MV-4-11 (cell line): Measurements from ENCODE around the gene STK11.

Experiments used
- DNase-seq: peaks from one replicate; lab custom pipeline; 2025; lab: John Stamatoyannopoulos, UW

The STK11 gene

DNA sequence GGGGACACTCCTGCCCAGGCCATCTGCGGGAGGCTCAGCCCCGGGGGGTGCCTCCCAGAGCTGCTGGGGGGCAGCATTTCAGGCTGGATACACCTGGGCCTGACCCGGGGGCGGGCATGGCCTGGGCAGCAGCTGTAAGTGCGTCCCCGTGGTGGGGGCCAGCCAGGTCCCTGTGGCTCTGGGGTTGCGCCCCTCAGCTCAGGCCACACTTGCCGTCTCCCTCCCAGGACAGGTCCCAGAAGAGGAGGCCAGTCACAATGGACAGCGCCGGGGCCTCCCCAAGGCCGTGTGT lies 20.6 kb downstream of the STK11 start:
- no peak for DNase-seq

DNA sequence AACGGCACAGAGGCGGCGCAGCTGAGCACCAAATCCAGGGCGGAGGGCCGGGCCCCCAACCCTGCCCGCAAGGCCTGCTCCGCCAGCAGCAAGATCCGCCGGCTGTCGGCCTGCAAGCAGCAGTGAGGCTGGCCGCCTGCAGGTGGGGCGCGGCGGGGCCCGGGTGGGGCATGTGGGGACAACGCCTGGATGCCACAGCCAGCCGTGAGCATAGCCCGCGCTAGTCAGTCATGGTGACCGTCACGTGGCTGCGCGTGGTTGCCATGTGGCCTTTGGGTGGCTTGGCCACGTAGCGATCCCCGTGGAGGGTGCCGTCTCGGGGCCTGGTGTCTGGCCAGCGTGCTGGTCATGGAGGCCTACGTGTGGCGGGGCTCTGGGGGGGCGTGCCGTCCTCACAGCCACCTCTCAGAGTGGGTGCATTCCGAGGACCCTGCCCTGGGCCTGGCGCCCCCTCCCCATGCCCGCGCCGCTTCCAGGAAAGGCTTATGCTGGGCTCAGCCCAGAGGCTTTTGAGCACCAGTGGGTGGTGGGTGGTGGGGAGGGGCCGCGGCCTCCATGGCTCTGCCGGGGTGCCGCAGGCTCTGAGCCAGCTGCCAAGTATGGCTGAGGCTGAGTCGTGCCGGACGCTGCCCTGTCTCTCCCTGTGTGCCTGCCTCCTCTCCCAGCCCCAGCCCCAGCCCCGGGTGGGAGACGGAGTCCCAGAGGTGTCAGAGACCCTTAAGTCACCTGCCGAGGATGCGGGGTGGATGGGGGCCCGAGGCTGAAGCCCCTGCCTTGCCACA lies 21.1 kb downstream of the STK11 start:
- no peak for DNase-seq

DNA sequence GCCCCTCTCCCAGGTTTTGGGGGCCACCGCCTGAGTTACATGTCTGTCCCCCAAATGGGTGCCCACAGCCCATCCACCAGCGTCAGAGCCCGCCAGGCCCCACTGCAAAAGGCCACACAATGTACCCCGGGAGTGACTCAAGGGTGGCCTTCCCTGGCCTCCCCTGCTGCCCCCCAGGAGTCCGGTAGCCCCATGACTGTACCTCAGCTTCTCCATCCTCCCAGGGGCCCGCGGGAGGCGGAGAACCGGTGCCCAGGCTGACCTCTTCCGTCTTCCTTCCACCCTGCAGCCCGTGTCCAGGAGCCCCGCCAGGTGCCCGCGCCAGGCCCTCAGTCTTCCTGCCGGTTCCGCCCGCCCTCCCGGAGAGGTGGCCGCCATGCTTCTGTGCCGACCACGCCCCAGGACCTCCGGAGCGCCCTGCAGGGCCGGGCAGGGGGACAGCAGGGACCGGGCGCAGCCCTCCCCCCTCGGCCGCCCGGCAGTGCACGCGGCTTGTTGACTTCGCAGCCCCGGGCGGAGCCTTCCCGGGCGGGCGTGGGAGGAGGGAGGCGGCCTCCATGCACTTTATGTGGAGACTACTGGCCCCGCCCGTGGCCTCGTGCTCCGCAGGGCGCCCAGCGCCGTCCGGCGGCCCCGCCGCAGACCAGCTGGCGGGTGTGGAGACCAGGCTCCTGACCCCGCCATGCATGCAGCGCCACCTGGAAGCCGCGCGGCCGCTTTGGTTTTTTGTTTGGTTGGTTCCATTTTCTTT lies 21.9 kb downstream of the STK11 start:
- no peak for DNase-seq

DNA sequence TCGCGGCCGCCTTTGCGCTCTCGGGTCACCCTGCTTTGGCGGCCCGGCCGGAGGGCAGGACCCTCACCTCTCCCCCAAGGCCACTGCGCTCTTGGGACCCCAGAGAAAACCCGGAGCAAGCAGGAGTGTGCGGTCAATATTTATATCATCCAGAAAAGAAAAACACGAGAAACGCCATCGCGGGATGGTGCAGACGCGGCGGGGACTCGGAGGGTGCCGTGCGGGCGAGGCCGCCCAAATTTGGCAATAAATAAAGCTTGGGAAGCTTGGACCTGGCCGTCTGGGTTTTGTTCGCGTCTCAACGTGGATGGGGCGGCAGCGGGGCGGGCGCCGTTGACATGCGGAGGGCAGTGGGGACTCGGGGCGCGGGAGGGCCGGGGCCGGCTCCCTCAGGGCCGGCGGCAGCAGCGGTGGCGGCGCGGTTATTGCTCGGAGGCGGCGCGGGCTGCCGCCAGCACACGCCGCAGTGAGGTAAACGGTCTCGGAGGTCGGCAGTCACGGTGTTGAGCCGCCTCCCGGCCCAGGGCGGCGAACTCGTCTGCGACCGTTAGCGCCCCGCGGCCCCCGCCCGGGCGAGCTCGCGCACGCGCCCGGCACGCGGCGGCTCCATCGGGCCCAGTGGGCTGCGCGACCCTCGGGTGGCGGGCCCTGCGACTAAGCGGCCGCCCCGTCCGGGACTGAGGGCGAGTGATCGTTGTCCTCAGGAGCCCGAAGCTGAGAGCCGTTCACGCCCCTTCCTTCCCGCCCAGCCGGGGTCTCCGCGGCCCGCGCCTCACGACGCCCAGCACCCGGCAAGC lies 22.8 kb downstream of the STK11 start:
- no peak for DNase-seq

DNA sequence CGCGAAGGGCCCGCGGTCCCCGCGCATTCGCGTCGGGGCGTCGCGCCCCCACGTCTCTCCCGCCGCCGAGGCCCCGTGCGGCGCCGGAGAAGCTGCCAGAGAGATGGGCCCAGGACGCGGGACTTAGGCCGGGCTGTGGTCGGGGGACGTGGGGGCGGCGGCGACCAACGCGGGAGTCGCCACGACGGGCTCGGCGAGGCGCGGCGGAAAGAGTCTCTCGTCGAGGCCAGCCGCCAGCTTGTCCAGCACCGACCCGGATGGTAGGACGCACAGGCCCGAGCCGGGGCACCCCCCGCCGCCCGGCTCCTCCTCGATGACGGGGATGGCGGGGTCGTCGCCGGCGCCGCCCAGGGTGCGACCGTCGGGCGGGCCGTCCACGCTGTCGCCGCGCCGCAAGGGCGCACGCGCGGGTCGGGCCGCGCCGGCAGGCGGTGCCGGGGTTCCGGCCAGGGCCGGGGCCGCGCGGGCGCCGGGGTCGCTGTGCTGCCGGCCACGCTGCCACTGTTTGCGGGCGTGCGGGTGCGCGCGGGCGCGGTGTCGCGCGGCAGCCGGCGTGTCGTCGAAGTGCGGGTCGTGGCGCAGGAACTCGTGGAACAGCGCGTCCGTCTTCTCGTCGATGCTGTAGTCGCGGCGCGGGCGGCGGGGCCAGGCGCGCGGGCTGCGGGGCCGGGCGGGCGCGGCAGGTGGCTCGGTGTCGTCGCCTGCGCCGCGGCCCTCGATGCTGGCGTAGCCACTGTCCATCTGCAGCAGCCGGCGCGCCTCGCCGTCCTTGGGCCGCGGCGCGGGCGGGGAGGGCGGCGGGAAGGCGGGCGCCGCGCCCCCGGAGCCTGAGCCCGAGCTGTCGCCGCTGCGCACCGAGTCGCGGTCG lies 23.7 kb downstream of the STK11 start:
- no peak for DNase-seq

DNA sequence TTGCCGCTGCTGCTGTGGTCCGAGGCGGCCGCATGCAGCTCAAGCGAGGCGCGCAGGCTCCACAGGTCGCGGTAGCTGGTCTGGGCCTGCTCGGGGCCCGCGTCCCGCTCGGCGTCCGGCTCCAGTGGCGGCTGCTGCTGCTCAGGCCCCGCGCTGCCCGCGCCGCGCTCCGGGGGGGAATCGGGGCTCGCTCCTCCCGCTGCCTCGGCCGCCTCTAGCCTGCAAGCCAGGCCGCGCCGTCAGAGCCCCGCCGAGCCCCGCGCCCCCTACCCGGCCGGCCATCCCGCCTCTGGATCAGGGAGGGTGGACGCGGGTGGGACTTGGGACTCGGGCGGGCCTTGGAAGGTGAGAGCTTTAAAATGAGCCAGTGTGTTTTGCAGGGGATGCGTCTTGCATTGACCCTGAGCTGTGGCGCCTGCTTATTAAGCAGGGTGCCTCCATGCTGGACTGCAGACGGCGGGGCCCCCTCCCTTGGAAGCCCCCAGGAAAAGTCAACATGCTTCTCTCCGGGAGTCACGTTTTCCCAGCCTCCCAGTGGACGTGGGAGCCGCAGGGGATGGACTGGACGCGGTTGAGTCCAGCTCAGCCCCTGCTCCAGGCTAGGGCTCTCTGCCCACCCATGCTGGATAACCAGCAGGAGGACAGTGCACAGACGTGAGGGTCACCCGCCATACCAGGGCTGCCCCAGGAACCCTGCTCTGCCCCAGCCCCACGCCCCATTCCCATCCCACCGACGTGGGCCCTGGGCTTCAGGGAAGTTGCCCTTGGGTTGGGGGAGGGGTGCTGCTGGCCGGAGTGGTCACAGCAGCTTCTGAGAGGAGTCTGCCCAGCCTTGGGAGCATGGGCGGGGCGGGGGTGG lies 24.6 kb downstream of the STK11 start:
- DNase-seq, result no peak

DNA sequence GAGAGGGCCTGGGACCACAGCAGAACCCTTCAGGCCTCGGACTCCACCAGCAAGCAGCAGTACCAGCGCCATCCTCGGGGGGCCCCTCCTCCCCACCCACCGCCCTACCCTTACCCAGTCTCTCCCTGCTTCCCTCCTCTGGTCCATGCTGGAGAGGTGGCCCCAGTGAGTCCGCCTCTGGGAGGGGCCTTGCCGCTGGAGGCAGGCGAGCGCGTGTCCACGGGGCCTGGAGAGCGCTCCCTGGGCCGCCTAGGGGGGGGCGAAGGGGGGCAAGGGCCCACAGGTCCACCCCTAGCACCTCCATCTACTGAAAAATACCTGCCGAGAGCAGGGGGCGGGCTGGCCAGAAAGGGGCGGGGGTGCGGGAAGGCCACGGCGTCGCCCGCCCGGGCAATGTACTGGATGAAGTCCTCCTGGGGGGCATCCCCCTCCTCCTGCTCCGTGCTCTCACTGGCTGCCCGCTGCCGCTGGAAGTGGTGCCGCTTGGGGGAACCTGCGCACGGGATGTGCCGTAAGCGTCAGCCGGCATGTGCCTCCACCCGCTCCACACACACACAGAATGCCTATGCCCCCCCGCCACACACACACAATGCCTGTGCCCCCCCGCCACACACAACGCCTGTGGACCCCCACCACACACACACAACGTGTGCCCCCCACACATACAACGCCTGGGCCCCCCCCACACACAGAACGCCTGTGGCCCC lies 25.4 kb downstream of the STK11 start:
- DNase-seq, result no peak

DNA sequence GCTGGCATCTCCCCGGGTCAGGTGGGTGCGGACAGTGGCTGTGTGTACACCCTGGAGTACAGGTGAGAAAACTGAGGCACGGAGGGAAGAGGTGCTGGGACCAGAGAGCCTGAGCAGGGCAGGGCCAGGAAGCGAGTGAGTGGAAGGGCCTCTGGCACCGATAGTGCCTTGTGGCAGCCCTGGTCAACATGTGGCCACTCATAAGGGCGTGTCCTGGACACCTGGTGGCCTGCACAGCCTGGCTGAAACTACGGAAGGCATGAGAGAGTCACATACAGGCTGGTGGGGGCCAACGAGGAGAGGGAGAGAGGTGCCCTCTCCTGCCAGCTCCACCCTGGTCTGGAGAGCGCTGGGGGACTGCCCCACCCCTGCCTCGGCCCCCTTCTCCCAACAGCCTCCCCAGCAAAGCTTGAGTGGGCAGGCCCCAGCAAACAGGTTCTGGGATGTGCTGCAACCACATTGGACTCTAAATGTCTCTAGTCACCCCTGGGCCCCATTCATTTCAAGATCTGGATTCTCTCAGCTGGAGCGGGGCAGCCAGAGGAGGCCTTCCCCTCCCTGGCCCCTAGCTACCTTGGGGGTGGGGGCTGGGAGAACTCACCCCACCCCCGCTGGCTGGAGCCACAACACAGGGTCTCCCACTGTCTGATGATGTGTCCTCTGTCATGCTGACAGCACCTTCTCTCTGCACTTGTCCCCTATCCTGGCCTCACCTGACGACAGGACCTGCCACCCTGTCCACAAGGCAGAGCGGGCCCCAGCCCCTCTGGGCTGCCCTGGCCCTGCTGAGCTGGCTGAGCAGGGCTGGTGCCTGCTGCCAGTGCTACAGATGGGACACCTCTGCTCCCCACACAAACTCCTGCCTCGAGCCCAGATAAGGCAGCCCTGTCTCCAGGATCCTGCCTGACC lies 26.4 kb downstream of the STK11 start:
- no peak for DNase-seq

DNA sequence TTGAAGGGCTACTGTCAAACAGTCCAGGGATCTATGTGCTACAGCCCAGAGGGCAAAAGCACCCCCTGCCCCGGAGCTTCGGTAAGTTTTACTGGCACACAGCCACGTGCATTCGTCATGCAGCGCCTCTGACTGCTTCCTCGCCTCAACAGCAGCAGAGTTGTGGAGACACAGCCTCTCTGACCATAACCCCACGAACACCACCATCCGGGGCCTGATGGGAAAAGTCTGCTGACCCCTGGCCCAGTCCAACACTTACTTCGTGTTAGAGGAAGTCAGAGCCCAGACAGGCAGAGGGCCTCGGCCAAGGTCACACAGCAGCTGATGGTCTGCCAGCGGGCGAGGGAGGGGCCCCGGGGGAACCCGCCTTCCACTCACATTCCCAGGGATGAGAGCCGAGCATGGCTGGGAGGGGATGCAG lies 27.1 kb downstream of the STK11 start:
- DNase-seq, result peak; percentile 33

DNA sequence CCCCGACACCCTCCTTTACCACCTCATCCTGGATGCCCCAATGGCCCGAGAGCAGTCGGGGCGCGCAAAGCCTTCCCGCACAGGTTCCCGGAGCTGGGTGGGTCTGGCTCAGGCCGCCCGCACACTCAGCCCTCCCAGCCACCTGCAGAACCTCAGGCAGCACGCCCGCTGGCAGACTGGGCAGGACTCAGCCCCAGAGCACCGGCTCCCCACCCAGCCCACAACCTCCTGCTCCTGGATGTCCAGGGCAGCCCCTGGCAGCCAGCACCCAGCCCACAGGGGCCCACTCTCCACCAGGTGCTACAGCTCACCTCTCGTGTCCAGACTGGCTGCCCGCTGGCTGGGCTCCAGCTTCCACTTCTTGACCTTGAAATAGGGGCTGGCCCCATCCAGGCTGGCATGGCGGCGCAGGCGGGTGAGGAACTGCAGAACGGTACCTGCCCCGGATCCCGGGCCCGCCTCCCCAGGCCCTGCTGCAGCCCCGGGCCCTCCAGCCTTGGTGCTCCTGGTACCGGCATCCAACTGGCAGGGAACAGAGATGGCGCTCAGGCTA lies 27.6 kb downstream of the STK11 start:
- DNase-seq, result no peak

DNA sequence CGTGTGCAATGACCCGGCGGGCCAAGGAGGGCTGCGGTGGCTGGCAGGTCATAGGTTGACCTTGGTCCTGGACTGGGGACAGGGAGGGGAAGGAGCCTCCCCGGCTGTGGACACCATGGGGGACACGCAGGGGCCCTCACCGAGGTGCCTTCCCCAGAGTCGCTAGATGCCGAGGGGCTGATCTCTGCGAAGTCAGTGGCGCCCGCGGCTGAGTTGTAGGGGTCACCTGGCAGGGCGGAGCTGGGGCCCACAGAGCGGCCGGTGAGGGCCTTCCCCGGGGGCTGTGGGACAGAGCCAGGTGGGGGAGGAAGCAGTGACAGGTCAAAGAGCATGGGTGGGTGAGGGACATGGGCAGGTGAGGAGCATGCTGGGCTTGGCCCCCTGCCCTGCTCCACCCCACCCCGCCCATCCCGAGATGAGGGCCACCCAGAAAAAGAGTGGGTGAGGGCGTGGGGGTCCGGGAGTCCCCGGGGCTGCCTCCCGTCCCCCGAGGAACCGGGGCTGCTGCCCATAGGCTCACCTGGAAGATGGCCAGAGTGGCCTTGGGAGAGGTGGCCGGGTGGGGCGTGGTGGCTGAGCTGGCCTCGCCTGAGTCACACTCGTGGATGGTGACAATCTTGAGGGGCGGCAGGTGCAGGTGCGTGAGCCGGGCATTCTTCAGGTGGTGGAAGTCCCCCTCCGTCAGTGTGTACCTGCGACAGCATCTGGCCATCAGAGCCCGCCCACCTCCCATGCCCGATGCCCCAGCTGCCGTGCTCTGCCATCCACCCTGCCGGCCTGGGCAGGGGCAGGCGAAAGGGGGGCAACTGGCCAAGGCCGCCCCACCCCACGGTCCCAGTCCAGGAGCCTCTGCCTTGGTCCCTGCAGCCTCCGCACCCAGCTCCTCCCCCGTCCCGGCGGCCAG lies 28.7 kb downstream of the STK11 start:
- DNase-seq, result no peak

DNA sequence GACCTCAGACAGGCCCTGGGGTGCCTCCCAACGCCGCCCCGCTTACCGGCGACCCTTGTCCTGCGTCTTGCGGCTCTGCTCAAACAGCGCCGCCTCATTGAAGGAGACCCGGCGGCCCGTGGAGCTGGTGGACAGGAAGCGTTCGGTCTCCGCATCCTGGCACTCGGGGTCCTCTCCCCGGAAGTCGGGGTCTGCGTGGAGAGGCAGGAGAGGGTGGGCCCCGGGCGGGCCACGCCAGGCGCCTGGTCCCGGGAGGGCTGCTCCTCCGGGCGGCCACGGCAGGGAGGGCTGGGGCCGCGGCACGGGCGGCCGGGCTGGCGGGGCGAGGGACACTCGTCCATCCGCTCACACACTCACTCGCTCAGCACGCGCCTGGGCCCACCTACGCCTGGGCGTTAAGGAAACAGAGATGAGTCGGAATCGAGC lies 29.4 kb downstream of the STK11 start:
- no peak for DNase-seq

DNA sequence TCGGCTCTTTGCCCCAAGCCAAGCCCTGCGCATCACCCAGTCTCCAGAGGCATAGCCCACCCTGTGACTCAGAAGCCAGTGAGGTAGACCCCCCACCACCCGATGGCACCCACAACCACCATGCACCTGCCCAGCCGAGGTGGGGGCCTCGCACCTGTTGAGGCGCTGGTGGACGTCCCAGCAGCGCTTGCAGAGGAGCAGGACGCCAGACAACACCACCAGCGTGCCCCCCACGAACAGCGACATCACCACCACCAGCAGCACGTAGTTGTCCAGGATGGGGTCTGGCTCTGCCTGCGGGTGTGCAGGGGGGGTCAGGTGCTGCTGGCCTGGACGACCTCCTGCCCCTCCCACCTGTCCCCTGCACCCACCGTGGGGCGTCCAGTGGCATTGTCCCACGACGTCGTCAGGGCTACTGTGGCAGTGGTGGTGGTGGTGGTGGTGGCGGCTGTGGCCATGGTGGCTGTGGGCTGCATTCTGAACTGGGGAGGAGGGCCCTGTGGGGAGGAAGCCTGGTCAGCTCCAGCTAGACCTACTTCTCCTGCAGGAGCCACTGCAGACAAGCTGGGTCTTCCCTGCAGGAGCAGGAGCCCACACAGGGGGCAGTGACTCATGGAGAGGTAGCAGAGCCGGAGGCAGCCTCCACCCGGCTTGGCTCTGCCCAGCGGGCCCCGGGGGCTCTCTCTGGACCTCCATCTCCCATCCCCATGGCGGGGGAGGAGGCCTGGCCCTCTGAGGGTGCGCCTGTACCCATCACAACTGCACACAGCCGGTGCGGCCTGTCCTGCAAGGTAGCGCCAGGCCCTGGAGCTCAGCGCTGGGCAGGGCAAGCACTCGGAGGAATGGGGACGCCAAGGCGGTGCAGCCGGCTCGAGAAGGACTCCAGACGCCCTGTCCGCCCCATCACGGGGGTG lies 30.3 kb downstream of the STK11 start:
- no peak for DNase-seq

DNA sequence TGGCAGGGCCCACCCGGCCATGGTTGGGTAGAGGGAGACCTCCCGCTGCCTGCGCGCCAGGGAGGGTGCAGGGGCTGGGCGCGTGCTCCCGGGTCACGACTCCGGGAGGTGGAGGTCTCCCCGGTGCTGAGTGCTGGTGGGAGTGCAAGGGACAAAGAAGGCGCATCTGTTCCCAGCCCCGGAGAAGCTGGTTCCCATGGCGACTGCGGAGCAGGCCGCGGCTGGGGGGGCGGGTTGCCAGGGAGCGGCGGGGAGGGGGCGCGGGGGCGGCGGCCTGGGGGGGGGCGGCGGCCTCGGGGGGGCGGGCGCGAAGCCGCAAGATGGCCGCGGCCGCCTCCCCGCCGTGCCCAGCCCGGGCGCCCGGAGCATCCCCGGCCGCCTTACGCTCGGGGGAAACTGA lies 31.0 kb downstream of the STK11 start:
- no peak for DNase-seq

DNA sequence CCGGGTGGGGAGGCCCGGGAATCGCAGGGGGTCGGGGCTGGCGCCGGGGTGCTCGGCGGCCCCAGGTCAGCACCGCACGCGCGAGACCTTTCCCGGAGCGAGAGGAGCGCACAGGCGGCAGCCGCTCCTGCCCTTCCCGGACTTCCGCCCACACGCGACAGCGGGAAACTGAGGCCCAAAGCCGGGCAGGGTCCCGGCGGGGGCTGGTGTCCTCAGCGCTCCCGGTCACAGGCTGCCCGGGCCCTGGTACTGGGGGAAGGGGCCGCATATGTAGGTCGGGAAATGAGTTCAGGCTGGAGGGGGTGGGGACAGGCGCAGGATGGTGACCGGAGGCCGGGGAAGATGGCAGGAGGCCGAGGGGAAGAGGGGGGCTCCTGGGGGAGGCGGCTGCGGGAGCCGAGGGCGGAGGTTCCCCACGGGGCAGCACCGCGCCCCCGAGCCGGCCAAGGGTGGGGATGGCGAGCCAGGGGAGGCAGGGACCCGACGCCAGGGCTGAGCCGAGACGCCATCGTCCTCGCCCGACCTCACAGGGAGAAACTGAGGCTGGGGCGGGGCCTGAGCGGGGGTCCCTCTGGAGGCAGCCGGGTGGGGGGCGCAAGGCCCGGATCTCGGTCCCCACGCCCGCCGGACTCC lies 31.6 kb downstream of the STK11 start:
- no peak for DNase-seq

DNA sequence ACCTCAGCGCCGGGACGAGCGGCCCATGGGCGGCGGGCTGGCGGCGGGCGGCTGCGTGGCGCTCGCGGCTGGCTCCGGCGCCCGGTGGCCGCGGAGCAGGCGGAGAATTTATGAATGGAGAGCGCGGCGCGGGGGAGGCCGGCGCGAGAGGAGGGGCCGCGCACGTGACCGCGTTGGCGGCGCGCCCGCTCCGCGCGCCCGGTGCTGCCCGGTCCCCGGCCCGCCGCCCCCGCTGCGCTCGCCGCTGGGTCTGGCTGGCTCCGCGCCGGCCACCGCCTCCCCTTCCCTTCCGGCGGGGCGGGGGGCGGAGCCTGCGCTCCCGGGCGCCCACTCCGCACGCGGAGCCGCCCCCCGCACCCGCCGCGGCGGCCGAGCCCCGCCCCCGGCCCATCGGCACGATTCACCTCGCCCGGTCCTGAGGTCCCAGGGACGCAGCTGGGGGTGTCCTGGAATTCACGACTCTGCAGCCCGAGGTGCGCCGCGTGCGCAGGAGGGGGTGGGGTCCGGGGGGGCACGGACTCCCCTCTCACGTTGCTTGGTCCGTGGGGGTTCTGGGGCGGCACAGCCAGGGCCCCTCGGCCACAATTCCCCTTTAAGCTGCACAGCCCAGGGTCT lies 32.3 kb downstream of the STK11 start, which contains the start of gene CBARP:
TSS of gene CBARP (minus strand) at position 252 of the 615 bp plus-strand sequence. CDS start 1,905 bp downstream, outside the sequence.
- no peak for DNase-seq
